ENCODE data around the gene MYO10. TPM values are rescaled to one million over a fixed set of nuclear protein-coding genes. Genes with fewer than 3 reads are reported as not detected.

MYO10 gene
- total RNA-seq, 1 experiment from 2014 or later: 89.8 TPM

DNA sequence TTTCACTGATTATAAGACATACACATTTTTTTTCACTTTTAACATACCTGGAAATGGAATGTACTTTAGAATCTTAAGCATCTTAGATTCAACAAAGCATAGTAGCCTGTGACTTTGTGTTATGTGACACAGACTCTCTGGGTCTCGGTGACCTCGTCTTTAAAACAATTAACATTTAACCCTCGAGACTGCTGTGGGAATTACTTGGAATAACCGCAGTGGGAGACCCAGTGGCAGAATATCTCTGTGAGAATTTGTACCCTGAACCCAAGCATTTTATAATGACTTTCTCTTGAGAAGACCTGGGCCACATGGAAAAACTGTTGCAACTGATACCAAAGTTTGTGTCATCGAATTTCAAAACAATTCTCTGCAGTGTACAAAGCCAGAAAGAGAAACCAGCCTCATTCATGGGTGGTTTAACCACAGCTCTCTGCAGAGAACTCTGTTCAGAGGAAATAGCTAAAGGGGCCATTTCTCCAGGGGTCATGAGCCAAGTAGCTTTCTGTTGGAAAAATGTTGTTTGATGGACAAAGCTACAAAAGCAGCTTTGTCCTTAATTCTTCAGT, 309.3 kb downstream of the MYO10 start:
- no peaks in the 10 kb centered on the region for H3K9me3 Mint-ChIP-seq
- H3K27ac Mint-ChIP-seq: no peak overlapping the region
- H3K27me3 Mint-ChIP-seq (ENCODE audit: low read depth): no peaks in the 10 kb centered on the region; the same call in none of the 2 replicates
- ATAC-seq (no peak), DNase-seq (ENCODE audit: low spot score) (no peak)
- ChIA-PET POLR2A (no interaction called here), CTCF (interaction anchor here (0.5 to 1.3 kb wide), 3 partner anchors 10 to 171 kb away, joined by 3 read pairs; partner anchors contain the start of gene RETREG1)
- TF ChIP-seq ZNF317 (CRISPR knock-in tag; IDR thresholded peaks at IDR 0.05; ENCODE audit: borderline replicate concordance, low read depth) (no peak), TEAD4 (CRISPR knock-in tag; IDR thresholded peaks at IDR 0.05) (no peak)
- TF ChIP-seq, protein P1, sequence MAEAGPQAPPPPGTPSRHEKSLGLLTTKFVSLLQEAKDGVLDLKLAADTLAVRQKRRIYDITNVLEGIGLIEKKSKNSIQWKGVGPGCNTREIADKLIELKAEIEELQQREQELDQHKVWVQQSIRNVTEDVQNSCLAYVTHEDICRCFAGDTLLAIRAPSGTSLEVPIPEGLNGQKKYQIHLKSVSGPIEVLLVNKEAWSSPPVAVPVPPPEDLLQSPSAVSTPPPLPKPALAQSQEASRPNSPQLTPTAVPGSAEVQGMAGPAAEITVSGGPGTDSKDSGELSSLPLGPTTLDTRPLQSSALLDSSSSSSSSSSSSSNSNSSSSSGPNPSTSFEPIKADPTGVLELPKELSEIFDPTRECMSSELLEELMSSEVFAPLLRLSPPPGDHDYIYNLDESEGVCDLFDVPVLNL (CRISPR knock-in tag; IDR thresholded peaks at IDR 0.05; ENCODE audit: borderline replicate concordance, low read depth): no peak
- H3K36me3 Mint-ChIP-seq: no peaks in the 10 kb centered on the region
- peaks cover 1% of the 10 kb centered on the region; the same call in 1 of the 2 replicates for H3K4me1 Mint-ChIP-seq
- no peak overlapping the region for H3K4me3 Mint-ChIP-seq

DNA sequence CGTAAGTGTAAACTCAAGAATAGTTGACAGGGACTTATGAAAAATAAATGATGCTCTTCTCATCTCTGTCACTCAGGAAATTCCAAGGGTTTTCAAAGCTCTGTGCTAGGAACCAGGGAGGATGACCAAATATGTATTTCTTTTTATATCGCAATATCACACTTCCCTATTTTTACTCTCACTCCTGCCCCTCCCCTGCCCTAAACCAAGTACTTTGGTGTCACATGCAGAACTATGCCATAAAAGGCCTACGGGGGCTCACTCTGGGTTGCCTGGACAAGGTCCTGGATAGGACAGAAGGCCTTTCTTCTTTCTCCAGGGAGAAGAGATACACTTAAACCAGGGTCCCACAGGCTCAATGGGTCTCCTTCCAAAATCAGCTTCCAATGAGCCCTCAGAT, 311.0 kb downstream of the MYO10 start:
- CTCF ChIA-PET: no interaction called here
- Mint-ChIP-seq H3K36me3 (no peaks in the 10 kb centered on the region), H3K9me3 (no peaks in the 10 kb centered on the region), H3K4me1 (no peaks in the 10 kb centered on the region), H3K27ac (no peak overlapping the region), H3K4me3 (no peak overlapping the region), H3K27me3 (ENCODE audit: low read depth) (no peaks in the 10 kb centered on the region; the same call in none of the 2 replicates)
- DNase-seq (ENCODE audit: low spot score) (no peak), ATAC-seq (no peak)
- POLR2A ChIA-PET: no interaction called here
- no peak for TF ChIP-seq NFATC4 (CRISPR knock-in tag; IDR thresholded peaks at IDR 0.05)

DNA sequence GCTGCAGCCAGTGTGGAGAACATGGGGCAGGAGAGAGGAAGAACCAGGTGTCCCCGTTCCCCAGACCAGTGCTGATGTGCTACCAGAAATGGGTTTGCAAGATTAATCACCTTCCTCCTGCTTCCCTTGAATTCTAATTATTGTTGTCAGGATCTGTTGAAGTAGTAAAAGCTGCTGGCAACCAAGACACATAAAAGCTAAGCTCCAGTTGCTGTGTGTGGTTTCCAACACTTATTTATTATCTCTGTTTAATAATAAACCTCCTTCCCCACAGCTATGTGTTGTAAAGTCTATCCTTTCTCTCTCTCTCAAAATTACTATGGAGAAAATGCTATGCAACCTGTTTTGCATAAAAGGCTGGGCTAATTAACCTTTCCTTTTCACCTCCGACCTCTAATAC, 317.0 kb downstream of the MYO10 start:
- ChIA-PET POLR2A (no interaction called here), CTCF (no interaction called here)
- Mint-ChIP-seq H3K9me3 (no peaks in the 10 kb centered on the region), H3K36me3 (no peaks in the 10 kb centered on the region), H3K27me3 (ENCODE audit: low read depth) (peaks cover 24% of the 10 kb centered on the region), H3K27ac (no peak overlapping the region), H3K4me3 (no peak overlapping the region), H3K4me1 (peaks cover 16% of the 10 kb centered on the region)
- DNase-seq (ENCODE audit: low spot score): no peak
- TF ChIP-seq ZNF219 (CRISPR knock-in tag; IDR thresholded peaks at IDR 0.05; ENCODE audit: borderline replicate concordance) (no peak), NFE2L1 (CRISPR knock-in tag; IDR thresholded peaks at IDR 0.05) (no peak), MXD4 (CRISPR knock-in tag; IDR thresholded peaks at IDR 0.05; ENCODE audit: borderline replicate concordance) (no peak)
- TF ChIP-seq, protein P2, sequence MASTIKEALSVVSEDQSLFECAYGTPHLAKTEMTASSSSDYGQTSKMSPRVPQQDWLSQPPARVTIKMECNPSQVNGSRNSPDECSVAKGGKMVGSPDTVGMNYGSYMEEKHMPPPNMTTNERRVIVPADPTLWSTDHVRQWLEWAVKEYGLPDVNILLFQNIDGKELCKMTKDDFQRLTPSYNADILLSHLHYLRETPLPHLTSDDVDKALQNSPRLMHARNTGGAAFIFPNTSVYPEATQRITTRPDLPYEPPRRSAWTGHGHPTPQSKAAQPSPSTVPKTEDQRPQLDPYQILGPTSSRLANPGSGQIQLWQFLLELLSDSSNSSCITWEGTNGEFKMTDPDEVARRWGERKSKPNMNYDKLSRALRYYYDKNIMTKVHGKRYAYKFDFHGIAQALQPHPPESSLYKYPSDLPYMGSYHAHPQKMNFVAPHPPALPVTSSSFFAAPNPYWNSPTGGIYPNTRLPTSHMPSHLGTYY (CRISPR knock-in tag; IDR thresholded peaks at IDR 0.05): no peak
- ATAC-seq: no peak

DNA sequence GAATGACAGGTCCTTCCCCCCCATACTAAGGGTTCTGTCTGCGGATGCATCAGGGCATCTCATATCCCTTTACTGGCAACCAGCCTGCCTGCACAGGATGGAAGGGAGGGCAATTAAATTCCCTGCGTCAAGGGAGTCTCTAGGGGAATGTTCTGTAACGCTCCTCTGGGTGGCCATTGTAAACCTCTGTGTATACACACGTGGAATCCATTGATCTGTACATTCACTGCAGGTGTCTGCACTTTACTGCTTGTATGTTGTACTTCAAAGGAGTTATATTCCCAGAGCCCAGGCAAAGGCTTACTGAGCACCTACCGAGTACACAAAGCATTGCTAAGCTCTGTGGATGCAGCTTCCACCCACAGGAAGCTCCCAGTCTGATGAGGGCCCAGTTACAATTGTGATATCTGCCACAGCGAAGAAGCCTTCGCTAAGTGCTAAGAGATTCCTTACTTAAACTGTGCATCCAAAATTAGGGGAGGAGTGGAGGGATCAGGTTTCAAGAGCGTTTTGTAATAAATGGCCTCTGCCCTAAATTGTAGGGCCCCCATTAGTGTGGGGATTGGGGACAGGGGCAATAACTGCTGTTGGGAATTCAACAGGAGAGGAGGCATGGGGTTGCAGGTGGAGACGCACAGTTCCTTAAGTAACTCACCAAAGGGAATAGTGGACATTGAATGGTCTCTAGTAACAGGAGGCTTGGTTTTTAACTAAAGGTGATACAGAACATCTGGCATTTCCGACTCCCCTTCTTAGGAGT, 317.8 kb downstream of the MYO10 start:
- Mint-ChIP-seq H3K4me1 (peaks cover 16% of the 10 kb centered on the region), H3K27ac (no peak overlapping the region), H3K9me3 (no peaks in the 10 kb centered on the region), H3K4me3 (no peak overlapping the region), H3K36me3 (no peaks in the 10 kb centered on the region), H3K27me3 (ENCODE audit: low read depth) (peaks cover 24% of the 10 kb centered on the region)
- POLR2A ChIA-PET: interaction anchor here (0.6 kb wide), 1 partner anchor 534 kb away, joined by 7 read pairs; no protein-coding TSS in a partner anchor
- CTCF ChIA-PET: interaction anchor here (0.8 to 2.5 kb wide), 2 partner anchors 66 to 514 kb away, joined by 4 to 9 read pairs; no protein-coding TSS in a partner anchor
- DNase-seq (ENCODE audit: low spot score) (no peak), ATAC-seq (no peak)
- TF ChIP-seq TP53 (CRISPR knock-in tag; IDR thresholded peaks at IDR 0.05): no peak
- TF ChIP-seq, protein P3, sequence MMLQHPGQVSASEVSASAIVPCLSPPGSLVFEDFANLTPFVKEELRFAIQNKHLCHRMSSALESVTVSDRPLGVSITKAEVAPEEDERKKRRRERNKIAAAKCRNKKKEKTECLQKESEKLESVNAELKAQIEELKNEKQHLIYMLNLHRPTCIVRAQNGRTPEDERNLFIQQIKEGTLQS (CRISPR knock-in tag; conservative IDR thresholded peaks at IDR 0.05): no peak
- TF ChIP-seq, protein P4, sequence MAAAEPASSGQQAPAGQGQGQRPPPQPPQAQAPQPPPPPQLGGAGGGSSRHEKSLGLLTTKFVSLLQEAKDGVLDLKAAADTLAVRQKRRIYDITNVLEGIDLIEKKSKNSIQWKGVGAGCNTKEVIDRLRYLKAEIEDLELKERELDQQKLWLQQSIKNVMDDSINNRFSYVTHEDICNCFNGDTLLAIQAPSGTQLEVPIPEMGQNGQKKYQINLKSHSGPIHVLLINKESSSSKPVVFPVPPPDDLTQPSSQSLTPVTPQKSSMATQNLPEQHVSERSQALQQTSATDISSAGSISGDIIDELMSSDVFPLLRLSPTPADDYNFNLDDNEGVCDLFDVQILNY (CRISPR knock-in tag; IDR thresholded peaks at IDR 0.05): no peak
- no peak for TF ChIP-seq SMAD4 (CRISPR knock-in tag; IDR thresholded peaks at IDR 0.05)
- no peak for TF ChIP-seq TEAD1 (CRISPR knock-in tag; IDR thresholded peaks at IDR 0.05)
- TF ChIP-seq CREM (CRISPR knock-in tag; IDR thresholded peaks at IDR 0.05): no peak
- TF ChIP-seq OVOL2 (CRISPR knock-in tag; IDR thresholded peaks at IDR 0.05; ENCODE audit: borderline replicate concordance): no peak
- TF ChIP-seq, protein P5, sequence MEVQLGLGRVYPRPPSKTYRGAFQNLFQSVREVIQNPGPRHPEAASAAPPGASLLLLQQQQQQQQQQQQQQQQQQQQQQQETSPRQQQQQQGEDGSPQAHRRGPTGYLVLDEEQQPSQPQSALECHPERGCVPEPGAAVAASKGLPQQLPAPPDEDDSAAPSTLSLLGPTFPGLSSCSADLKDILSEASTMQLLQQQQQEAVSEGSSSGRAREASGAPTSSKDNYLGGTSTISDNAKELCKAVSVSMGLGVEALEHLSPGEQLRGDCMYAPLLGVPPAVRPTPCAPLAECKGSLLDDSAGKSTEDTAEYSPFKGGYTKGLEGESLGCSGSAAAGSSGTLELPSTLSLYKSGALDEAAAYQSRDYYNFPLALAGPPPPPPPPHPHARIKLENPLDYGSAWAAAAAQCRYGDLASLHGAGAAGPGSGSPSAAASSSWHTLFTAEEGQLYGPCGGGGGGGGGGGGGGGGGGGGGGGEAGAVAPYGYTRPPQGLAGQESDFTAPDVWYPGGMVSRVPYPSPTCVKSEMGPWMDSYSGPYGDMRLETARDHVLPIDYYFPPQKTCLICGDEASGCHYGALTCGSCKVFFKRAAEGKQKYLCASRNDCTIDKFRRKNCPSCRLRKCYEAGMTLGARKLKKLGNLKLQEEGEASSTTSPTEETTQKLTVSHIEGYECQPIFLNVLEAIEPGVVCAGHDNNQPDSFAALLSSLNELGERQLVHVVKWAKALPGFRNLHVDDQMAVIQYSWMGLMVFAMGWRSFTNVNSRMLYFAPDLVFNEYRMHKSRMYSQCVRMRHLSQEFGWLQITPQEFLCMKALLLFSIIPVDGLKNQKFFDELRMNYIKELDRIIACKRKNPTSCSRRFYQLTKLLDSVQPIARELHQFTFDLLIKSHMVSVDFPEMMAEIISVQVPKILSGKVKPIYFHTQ (CRISPR knock-in tag; IDR thresholded peaks at IDR 0.05): no peak
- TF ChIP-seq NR3C1 (CRISPR knock-in tag; conservative IDR thresholded peaks at IDR 0.05; ENCODE audit: low read depth): no peak
- TF ChIP-seq ZNF219 (CRISPR knock-in tag; IDR thresholded peaks at IDR 0.05; ENCODE audit: borderline replicate concordance): no peak
- no peak for TF ChIP-seq SP1 (CRISPR knock-in tag; conservative IDR thresholded peaks at IDR 0.05)
- TF ChIP-seq RELA (CRISPR knock-in tag; IDR thresholded peaks at IDR 0.05; ENCODE audit: borderline replicate concordance): no peak
- TF ChIP-seq SMAD3 (CRISPR knock-in tag; IDR thresholded peaks at IDR 0.05; ENCODE audit: borderline replicate concordance): no peak
- TF ChIP-seq TCF7 (CRISPR knock-in tag; IDR thresholded peaks at IDR 0.05; ENCODE audit: low read depth): no peak
- TF ChIP-seq ATF1 (CRISPR knock-in tag; IDR thresholded peaks at IDR 0.05): no peak
